AG04450 (cell line): ENCODE data around the gene ITPK1. TPM values are rescaled to one million over a fixed set of nuclear protein-coding genes. Genes with fewer than 3 reads are reported as not detected.

Experiments
- CTCF ChIA-PET: fragments of 300-600, 350-600 bp; formaldehyde crosslinking; extraction: SDS; loops from one replicate; lab custom pipeline; 2022; ENCODE audit warnings: antibody characterized with exemption, inconsistent platforms; lab: Charles Lee
- POLR2A ChIA-PET: fragments of 350-600 bp; formaldehyde crosslinking; extraction: SDS; loops from one replicate; lab custom pipeline; 2021; ENCODE audit warnings: antibody characterized with exemption, inconsistent platforms; lab: Yijun Ruan, JAX
- DNase-seq: peaks from one replicate; pipeline ENCODE4 v3.0.0-alpha.2; 2011; ENCODE audit warnings: low read depth, low spot score
- H3K27ac ChIP-seq: one replicate; pipeline ENCODE4 v1.5.1; 2012; ENCODE audit warnings: low read depth, low read length, control low read depth
- H3K27me3 ChIP-seq: one replicate; pipeline ENCODE4 v1.6.0; 2012; ENCODE audit warnings: low read length; ENCODE audit not compliant: control insufficient read depth, insufficient read depth
- H3K4me3 ChIP-seq: 2 replicates; pipeline ENCODE4 v1.5.1; 2011; ENCODE audit warnings: mild to moderate bottlenecking, low read depth, low read length, control low read depth
- H3K9me3 ChIP-seq: 2 replicates; pipeline ENCODE4 v1.5.1; 2012; ENCODE audit warnings: low read length; ENCODE audit not compliant: control insufficient read depth, insufficient read depth
- polyA plus RNA-seq: library from polyadenylated mRNA; depleted of rRNA; stranded (reverse); fragments of >200 nt; gene quantifications from 2 replicates; pipeline ENCODE4 v1.2.3, GENCODE V29; 2011
- TF ChIP-seq, protein P1 (sequence below): IDR thresholded peaks from 2 replicates; pipeline ENCODE4 v1.5.1; 2011; ENCODE audit warnings: low read depth, low read length, control low read depth, inconsistent platforms

Gene ITPK1
- polyA plus RNA-seq, 1 experiment, result 13.6 TPM

DNA sequence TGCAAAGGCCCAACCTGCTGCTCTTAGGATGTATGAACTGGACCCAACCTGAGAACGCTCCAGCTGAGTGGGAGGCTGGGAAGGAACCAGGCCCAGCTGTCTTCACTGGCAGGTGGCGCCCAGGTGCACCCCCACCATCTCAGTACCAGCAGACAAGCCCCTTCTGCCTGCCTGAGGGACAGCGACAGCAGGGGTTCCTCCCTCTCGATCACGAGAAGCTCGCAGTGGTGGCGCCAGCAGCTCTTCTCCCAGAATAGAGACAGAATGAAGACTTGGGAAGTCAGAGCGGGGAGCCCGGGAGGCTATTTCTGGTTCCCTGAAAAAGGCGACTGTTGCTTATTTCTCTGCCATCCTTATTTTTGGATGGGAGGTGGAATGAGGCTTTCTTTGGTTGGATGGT, 146.3 kb downstream of the ITPK1 start:
- Histone ChIP-seq H3K4me3 (no peak overlapping the region), H3K9me3 (peaks cover 14% of the 10 kb centered on the region), H3K27ac (no peak overlapping the region), H3K27me3 (no peaks in the 10 kb centered on the region)
- TF ChIP-seq, protein P1, sequence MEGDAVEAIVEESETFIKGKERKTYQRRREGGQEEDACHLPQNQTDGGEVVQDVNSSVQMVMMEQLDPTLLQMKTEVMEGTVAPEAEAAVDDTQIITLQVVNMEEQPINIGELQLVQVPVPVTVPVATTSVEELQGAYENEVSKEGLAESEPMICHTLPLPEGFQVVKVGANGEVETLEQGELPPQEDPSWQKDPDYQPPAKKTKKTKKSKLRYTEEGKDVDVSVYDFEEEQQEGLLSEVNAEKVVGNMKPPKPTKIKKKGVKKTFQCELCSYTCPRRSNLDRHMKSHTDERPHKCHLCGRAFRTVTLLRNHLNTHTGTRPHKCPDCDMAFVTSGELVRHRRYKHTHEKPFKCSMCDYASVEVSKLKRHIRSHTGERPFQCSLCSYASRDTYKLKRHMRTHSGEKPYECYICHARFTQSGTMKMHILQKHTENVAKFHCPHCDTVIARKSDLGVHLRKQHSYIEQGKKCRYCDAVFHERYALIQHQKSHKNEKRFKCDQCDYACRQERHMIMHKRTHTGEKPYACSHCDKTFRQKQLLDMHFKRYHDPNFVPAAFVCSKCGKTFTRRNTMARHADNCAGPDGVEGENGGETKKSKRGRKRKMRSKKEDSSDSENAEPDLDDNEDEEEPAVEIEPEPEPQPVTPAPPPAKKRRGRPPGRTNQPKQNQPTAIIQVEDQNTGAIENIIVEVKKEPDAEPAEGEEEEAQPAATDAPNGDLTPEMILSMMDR, result no peak
- POLR2A ChIA-PET, result no interaction called here
- no peak for DNase-seq
- CTCF ChIA-PET, result interaction anchor here (0.8 to 1.0 kb wide), 2 partner anchors 17 to 144 kb away, joined by 3 read pairs; no protein-coding TSS in a partner anchor

DNA sequence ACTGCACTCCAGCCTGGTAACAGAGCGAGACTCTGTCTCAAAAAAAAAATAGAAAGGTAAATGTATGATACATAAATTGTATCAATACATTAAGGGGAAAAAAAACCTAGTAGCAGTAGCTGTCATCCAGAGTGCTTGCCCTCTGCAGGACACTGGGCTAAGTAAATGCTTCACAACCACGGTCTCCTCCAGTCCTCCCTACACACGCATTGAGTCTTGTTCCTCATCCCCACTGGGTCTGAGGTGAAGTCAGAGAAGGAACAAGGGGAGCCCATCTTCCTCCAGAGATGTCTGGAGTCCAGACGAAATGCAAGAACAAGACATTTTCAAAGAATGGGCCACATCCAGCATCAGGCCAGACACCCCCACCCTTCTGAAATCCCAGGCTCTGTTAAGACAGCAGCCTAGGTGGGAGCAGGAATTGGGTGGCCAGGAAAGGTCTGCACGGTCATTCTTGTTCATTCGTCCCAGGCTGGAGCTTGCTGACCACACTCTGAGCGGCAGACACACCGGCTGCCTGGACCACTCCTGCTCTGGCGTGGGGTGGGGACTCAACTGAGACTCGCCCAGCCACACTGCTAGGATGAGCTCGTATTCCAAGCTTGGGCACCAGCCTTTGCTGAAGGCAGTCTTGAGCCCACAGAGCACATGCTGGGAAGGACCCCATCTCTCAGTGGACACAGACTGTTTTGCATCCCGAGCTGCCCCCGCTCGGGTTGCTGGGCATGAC, 147.3 kb downstream of the ITPK1 start:
- ChIA-PET CTCF (interaction anchor here (0.8 to 1.0 kb wide), 2 partner anchors 16 to 145 kb away, joined by 3 read pairs; no protein-coding TSS in a partner anchor), POLR2A (interaction anchor here (0.7 kb wide), 1 partner anchor 217 kb away, joined by 6 read pairs; the partner anchor contains the start of gene LYSET)
- no peak for DNase-seq
- Histone ChIP-seq H3K9me3 (peaks cover 6% of the 10 kb centered on the region), H3K4me3 (no peak overlapping the region), H3K27ac (no peak overlapping the region), H3K27me3 (no peaks in the 10 kb centered on the region)
- TF ChIP-seq, protein P1, result no peak

- ChIA-PET CTCF (interaction anchor here (1.7 kb wide), 1 partner anchor 145 kb away, joined by 4 read pairs; no protein-coding TSS in a partner anchor), POLR2A (no interaction called here)
- no peaks in the 10 kb centered on the region; the same call in 1 of the 2 replicates for H3K9me3 ChIP-seq
- TF ChIP-seq, protein P1, result no peak
- H3K27ac ChIP-seq, result no peak overlapping the region
- DNase-seq, result no peak
- no peak overlapping the region for H3K4me3 ChIP-seq
- no peaks in the 10 kb centered on the region for H3K27me3 ChIP-seq
Measured at GRCh38 chr14:92967346-92967926, 148.3 kb downstream of the ITPK1 start.

- ChIA-PET POLR2A (no interaction called here), CTCF (interaction anchor here (1.1 to 1.5 kb wide), 2 partner anchors 13 to 146 kb away, joined by 3 to 6 read pairs; no protein-coding TSS in a partner anchor)
- Histone ChIP-seq H3K27me3 (no peaks in the 10 kb centered on the region), H3K4me3 (no peak overlapping the region), H3K27ac (no peak overlapping the region), H3K9me3 (no peaks in the 10 kb centered on the region; the same call in 1 of the 2 replicates)
- TF ChIP-seq, protein P1, result no peak
- no peak for DNase-seq
Measured at GRCh38 chr14:92965281-92965680, 150.4 kb downstream of the ITPK1 start.
